ENCODE data around the gene ADD1. TPM values are rescaled to one million over a fixed set of nuclear protein-coding genes. Genes with fewer than 3 reads are reported as not detected.

The ADD1 gene
- total RNA-seq, 1 donor from 2014 or later, result 274 TPM

DNA sequence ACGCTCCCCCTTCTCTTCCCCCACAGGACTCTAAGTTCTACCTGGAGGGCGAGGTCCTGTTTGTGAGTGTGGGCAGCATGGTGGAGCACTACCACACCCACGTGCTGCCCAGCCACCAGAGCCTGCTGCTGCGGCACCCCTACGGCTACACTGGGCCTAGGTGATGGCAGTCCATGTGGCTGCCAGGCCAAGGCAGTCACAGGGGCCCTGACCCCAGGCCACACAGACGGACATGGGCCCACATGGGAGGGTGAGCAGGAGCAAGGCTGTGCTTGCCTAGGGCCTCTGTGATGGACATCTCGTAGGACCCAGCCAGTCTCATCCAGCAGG, 10.0 kb upstream of the ADD1 start:
- Mint-ChIP-seq H3K4me3 (ENCODE audit: unreplicated experiment) (no peak overlapping the region), H3K27ac (ENCODE audit: unreplicated experiment) (no peak overlapping the region), H3K36me3 (ENCODE audit: unreplicated experiment) (peaks cover 20% of the 10 kb centered on the region), H3K27me3 (ENCODE audit: unreplicated experiment) (no peaks in the 10 kb centered on the region), H3K4me1 (ENCODE audit: unreplicated experiment) (peaks cover 21% of the 10 kb centered on the region), H3K9me3 (ENCODE audit: unreplicated experiment) (no peaks in the 10 kb centered on the region)
- TF ChIP-seq, protein P1, sequence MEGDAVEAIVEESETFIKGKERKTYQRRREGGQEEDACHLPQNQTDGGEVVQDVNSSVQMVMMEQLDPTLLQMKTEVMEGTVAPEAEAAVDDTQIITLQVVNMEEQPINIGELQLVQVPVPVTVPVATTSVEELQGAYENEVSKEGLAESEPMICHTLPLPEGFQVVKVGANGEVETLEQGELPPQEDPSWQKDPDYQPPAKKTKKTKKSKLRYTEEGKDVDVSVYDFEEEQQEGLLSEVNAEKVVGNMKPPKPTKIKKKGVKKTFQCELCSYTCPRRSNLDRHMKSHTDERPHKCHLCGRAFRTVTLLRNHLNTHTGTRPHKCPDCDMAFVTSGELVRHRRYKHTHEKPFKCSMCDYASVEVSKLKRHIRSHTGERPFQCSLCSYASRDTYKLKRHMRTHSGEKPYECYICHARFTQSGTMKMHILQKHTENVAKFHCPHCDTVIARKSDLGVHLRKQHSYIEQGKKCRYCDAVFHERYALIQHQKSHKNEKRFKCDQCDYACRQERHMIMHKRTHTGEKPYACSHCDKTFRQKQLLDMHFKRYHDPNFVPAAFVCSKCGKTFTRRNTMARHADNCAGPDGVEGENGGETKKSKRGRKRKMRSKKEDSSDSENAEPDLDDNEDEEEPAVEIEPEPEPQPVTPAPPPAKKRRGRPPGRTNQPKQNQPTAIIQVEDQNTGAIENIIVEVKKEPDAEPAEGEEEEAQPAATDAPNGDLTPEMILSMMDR (IDR thresholded peaks at IDR 0.05), result no peak
- peak; percentile 64 for DNase-seq (ENCODE audit: extremely low spot score, unreplicated experiment)

DNA sequence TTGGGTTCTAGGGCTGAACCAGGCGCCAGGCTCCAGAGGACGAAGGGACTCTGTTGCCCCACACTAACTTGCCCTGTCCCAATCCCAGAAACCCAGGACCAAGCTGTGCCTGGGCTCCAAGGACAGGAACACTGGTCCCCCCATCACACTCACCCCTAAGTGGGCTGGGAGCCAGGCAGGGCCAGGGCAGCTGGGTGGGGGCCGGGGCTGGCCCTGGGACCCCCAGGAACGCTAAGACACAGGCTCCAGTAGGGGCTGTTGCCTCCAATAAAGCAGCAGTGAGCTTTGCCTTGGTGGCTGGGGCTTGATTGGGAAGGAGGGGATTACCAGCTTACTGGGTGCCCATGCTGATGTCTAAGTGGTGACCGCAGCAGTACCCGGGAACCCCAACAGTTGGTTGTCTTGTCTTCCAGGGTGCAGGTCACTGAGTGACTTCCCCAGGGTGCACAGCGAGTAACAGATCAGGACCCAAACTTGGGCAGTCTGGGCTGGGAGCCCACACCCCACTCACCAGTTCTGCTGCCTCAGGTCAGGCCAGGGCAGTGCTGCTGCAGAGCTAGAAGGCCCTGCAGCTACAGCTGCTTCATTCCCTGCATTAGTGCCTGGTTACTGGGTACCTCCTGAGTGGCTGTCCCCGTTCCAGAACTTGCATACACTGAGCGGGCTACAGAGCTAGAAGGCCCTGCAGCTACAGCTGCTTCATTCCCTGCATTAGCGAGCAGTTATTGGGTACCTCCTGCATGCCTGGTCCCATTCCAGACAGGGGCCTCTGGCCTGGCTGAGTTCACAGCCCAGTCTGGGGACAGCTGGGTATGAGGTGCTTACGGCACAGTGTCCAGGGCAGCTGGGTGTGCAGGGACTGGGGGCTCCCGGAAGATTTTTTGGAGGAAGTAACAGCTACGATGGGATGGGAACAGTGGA, 9.4 kb upstream of the ADD1 start:
- Mint-ChIP-seq H3K4me1 (ENCODE audit: unreplicated experiment) (peaks cover 18% of the 10 kb centered on the region), H3K27me3 (ENCODE audit: unreplicated experiment) (no peaks in the 10 kb centered on the region), H3K4me3 (ENCODE audit: unreplicated experiment) (no peak overlapping the region), H3K9me3 (ENCODE audit: unreplicated experiment) (no peaks in the 10 kb centered on the region), H3K27ac (ENCODE audit: unreplicated experiment) (no peak overlapping the region), H3K36me3 (ENCODE audit: unreplicated experiment) (peaks cover 16% of the 10 kb centered on the region)
- DNase-seq (ENCODE audit: extremely low spot score, unreplicated experiment), result peak; percentile 68
- TF ChIP-seq, protein P1 (IDR thresholded peaks at IDR 0.05), result no peak

DNA sequence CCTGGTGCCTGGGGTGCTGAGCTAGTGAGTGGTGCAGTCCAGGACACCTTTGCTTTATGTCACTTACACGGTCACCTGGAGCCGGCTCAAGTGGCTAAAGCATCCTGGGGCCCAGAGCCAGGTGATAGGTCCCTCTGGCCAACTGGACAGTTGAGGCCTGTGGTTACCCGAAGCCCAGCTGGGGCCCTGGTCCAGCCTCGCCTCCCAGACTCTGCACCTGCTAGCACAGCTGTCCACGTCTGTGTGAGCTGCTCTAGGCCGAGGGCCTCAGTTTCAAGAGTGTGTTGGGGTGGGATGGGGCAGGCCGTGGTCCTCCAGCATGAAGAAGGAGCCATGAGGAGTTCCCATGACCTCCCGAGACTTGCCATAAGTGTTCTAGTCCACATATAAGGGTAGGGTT, 7.7 kb upstream of the ADD1 start:
- DNase-seq (ENCODE audit: extremely low spot score, unreplicated experiment), result peak; percentile 80
- TF ChIP-seq, protein P1 (IDR thresholded peaks at IDR 0.05), result no peak
- H3K4me1 Mint-ChIP-seq (ENCODE audit: unreplicated experiment), result peaks cover 15% of the 10 kb centered on the region
- no peak overlapping the region for H3K4me3 Mint-ChIP-seq (ENCODE audit: unreplicated experiment)
- peaks cover 4% of the 10 kb centered on the region for H3K9me3 Mint-ChIP-seq (ENCODE audit: unreplicated experiment)
- peaks cover 17% of the 10 kb centered on the region for H3K36me3 Mint-ChIP-seq (ENCODE audit: unreplicated experiment)
- no peaks in the 10 kb centered on the region for H3K27me3 Mint-ChIP-seq (ENCODE audit: unreplicated experiment)
- no peak overlapping the region for H3K27ac Mint-ChIP-seq (ENCODE audit: unreplicated experiment)

DNA sequence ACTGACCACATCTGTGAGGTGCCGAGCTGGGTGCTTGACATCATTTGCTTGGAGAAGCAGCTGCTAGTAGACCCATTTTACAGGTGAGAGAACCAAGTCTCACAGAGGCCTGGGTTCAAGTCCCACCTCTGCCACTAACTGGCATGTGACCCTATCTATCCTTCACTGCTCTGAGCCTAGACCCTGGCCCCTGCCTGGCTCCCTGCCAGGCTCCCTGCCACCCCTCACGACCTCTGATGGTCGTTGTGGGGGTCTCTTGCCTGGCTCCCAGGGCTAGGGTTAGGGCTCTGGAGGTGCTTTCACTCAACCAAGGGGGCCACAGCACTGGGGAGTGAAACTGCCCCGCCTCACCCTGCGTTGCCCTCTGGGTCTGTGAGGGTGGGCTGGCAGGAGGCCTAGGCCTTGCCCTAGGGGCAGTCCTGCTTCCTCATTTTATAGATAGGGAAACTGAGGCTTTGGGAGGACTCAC, 7.2 kb upstream of the ADD1 start:
- peaks cover 15% of the 10 kb centered on the region for H3K4me1 Mint-ChIP-seq (ENCODE audit: unreplicated experiment)
- peaks cover 17% of the 10 kb centered on the region for H3K36me3 Mint-ChIP-seq (ENCODE audit: unreplicated experiment)
- H3K4me3 Mint-ChIP-seq (ENCODE audit: unreplicated experiment), result no peak overlapping the region
- no peak overlapping the region for H3K27ac Mint-ChIP-seq (ENCODE audit: unreplicated experiment)
- DNase-seq (ENCODE audit: extremely low spot score, unreplicated experiment), result peak; percentile 80
- TF ChIP-seq, protein P1 (IDR thresholded peaks at IDR 0.05), result no peak
- no peaks in the 10 kb centered on the region for H3K27me3 Mint-ChIP-seq (ENCODE audit: unreplicated experiment)
- H3K9me3 Mint-ChIP-seq (ENCODE audit: unreplicated experiment), result peaks cover 4% of the 10 kb centered on the region

DNA sequence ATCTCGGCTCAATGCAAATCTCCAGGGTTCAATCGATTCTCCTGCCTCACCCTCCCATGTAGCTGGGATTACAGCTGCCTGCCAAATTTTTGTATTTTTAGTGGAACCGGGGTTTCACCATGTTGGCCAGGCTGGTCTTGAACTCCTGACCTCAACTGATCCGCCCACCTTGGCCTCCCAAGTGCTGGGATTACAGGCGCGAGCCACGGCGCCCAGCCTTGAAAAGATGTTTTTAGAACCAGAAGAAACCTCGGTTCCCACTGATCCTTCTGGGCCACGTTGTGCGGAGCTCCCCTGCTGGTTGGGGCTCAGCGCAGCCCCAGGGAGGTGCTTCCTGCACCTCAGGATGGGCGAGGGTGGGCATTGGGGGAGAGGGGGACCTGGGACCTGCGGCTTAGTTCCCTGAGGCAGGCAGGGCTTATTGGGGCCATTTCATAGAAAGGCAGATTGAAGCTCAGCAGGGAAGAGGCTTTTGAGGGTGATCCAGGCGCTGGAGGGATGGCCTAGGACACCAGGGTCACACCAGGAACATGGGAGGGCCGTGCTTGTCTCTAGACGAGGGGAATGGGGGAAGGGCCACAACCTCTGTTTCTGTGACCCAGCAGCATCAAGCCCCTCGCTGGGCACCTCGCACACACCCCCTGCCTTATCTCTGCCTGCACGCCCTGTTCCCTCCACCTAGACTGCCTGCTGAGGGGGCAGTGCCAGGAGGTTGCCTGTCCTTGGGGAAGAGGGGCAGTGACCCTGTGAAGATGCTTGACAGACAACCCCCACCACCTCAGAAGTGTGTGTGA, 6.3 kb upstream of the ADD1 start:
- Mint-ChIP-seq H3K27me3 (ENCODE audit: unreplicated experiment) (no peaks in the 10 kb centered on the region), H3K4me1 (ENCODE audit: unreplicated experiment) (peaks cover 15% of the 10 kb centered on the region), H3K4me3 (ENCODE audit: unreplicated experiment) (no peak overlapping the region), H3K27ac (ENCODE audit: unreplicated experiment) (peak overlapping the region; percentile 54), H3K36me3 (ENCODE audit: unreplicated experiment) (peaks cover 15% of the 10 kb centered on the region), H3K9me3 (ENCODE audit: unreplicated experiment) (peaks cover 4% of the 10 kb centered on the region)
- DNase-seq (ENCODE audit: extremely low spot score, unreplicated experiment), result peak; percentile 78
- TF ChIP-seq, protein P1 (IDR thresholded peaks at IDR 0.05), result no peak

Data from osteocyte (in vitro differentiated cells).